ENCODE data around the gene RPUSD1.

DNA sequence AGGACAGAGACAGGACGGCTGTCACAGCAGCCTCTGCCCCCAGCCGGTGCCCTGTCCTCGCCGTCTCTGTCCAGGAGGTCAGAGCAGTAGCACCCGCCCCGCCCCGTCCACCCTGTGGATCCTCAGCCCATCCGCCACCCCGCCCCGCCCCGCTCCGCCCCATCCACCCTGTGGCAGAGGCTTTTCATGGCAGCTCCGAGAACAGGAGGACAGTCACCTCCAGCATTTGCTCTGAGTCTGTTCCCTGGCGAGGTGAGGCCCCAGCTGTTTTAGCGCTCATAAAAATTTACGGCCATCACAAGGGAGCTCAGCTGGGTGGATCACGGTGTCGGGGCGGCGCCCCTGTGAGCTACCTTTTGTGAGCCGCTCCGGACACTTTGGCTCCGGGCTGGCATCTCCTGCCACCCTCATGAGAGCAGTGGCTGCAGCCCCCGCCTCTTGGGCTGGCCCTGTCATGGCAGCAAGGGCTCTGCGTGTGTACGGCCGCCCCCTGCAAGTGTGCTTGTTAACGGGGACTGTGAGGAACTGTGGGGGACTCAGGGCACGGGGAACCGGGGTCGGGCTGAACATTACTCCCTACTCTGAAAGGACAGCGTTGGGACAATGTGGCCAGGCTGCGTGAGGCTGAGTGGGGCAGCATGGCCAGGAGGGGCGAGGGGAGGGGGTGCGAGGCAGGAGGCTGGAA, 44.6 kb upstream of the RPUSD1 start:
- TF ChIP-seq, protein P1, sequence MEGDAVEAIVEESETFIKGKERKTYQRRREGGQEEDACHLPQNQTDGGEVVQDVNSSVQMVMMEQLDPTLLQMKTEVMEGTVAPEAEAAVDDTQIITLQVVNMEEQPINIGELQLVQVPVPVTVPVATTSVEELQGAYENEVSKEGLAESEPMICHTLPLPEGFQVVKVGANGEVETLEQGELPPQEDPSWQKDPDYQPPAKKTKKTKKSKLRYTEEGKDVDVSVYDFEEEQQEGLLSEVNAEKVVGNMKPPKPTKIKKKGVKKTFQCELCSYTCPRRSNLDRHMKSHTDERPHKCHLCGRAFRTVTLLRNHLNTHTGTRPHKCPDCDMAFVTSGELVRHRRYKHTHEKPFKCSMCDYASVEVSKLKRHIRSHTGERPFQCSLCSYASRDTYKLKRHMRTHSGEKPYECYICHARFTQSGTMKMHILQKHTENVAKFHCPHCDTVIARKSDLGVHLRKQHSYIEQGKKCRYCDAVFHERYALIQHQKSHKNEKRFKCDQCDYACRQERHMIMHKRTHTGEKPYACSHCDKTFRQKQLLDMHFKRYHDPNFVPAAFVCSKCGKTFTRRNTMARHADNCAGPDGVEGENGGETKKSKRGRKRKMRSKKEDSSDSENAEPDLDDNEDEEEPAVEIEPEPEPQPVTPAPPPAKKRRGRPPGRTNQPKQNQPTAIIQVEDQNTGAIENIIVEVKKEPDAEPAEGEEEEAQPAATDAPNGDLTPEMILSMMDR (optimal IDR thresholded peaks at IDR 0.05 in 1 of 3, IDR thresholded peaks at IDR 0.05 in 1 of 3, conservative IDR thresholded peaks at IDR 0.05 in 1 of 3; ENCODE audit: extremely low read depth in 1 of 3, insufficient read depth in 2 of 3, low read length in 3 of 3): no peak
- no peak for TF ChIP-seq EZH2 (IDR thresholded peaks at IDR 0.05; ENCODE audit: low read length)

All from keratinocyte (primary cell).